Mucosa of stomach (tissue), 1 donor: ENCODE data around the gene MR1.

Experiments used
- H3K27me3 ChIP-seq: one replicate; pipeline ENCODE4 v1.7.0; 2013; ENCODE audit warnings: mild to moderate bottlenecking, low read length; ENCODE audit not compliant: control insufficient read depth, insufficient read depth
- H3K36me3 ChIP-seq: one replicate; pipeline ENCODE4 v1.7.0; 2013; ENCODE audit warnings: low read length; ENCODE audit not compliant: control insufficient read depth, insufficient read depth
- H3K4me1 ChIP-seq: one replicate; pipeline ENCODE4 v1.7.0; 2013; ENCODE audit warnings: mild to moderate bottlenecking, low read length; ENCODE audit not compliant: control insufficient read depth, insufficient read depth
- H3K4me3 ChIP-seq: one replicate; pipeline ENCODE4 v1.7.0; 2013; ENCODE audit warnings: low read length
- H3K9ac ChIP-seq: one replicate; pipeline ENCODE4 v1.7.0; 2013; ENCODE audit warnings: mild to moderate bottlenecking, low read length, moderate library complexity
- H3K9me3 ChIP-seq: one replicate; pipeline ENCODE4 v1.7.0; 2013; ENCODE audit warnings: mild to moderate bottlenecking, low read length, moderate library complexity; ENCODE audit not compliant: control insufficient read depth
- donor health status: Pancreatic carcinoma.

MR1 gene

DNA sequence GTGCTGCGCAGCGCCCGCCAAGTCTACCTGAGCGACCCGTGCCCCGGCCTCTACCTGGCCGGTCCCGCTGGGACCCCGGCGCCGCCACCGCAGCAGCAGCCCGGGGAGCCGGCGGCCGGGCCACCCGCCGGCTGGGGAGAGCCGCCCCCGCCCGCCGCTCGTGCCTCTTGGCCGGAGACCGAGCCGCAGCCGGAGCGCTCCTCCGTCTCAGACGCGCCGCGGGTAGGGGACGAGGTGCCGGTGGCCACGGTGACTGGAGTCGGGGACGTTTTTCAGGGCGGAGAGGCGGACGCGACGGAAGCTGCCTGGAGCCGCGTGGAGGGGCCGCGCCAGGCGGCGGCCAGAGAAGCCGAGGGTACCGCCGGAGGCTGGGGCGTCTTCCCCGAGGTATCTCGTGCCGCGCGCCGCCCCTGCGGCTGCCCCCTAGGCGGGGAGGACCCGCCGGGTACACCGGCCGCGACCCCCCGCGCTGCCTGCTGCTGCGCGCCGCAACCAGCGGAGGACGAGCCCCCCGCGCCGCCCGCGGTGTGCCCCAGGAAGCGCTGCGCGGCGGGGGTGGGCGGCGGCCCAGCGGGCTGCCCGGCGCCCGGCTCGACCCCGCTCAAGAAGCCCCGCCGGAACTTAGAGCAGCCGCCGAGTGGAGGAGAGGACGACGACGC lies 55.4 kb downstream of the MR1 start:
- Histone ChIP-seq H3K4me3 (peak overlapping the region; percentile 97), H3K9ac (peak overlapping the region; percentile 90), H3K9me3 (no peaks in the 10 kb centered on the region), H3K27me3 (no peaks in the 10 kb centered on the region), H3K36me3 (no peaks in the 10 kb centered on the region), H3K4me1 (peaks cover 29% of the 10 kb centered on the region)

DNA sequence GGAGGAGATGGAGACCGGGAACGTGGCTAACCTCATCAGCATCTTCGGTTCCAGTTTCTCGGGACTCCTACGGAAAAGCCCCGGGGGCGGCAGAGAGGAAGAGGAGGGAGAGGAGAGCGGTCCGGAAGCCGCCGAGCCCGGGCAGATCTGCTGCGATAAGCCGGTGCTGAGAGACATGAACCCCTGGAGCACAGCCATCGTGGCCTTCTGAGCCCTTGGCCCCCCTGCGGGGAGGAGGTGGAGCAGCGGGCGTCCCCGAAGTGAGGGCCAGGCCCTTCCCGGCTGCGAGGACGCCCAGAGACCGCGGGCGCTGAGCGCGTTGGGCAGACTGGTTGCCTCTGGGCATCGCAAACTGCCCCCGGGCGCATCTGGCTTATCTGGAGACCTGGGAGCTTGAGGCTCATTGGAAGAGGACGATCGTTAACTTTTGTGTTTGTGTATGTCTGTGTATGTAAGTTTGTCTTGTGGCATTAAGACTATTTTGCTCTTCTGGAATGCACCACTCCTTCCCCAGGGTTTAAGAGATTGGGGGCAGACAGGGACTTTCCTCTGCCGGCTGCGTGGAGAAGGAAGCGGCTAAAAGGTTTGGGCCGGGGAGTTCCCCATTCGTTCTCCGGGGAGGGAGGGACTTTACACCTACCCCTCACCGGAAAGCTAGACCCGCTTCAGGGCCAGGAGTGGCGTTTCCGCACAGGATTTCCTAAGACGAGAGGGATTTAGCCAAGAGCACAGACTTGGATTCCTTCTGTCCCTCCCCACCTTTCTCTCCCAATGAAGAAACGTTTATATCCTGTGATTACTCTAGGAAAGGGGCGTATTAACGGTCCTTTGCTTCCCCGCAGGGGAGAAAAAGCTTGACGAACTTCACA lies 56.1 kb downstream of the MR1 start:
- Histone ChIP-seq H3K4me3 (peak overlapping the region; percentile 97), H3K9ac (peak overlapping the region; percentile 90), H3K4me1 (peaks cover 22% of the 10 kb centered on the region), H3K36me3 (no peaks in the 10 kb centered on the region), H3K9me3 (no peaks in the 10 kb centered on the region), H3K27me3 (no peaks in the 10 kb centered on the region)

DNA sequence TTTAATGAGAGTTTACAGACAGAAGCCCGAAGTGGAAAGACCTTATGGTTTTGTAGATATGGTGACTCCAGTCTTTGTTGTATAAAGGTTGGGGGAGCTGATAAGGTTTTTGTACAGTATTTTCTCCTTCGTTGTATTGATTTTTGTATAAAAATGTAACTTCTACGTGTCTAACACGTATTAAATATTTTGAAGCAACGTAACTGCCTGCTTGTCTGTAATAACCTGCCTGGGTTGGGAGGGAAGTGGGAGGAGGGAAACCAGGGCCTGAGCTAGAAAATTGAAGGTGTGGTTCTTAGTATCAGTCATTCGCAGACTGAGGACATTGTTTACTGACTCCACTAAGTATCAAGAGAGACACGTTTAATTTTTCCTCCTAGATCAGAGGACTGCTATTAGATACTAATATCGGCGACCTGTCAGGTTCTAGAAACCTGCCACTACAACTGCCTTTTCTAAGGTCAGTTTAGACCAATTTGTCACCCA lies 56.9 kb downstream of the MR1 start:
- H3K36me3 ChIP-seq: no peaks in the 10 kb centered on the region
- no peaks in the 10 kb centered on the region for H3K27me3 ChIP-seq
- no peaks in the 10 kb centered on the region for H3K9me3 ChIP-seq
- peaks cover 22% of the 10 kb centered on the region for H3K4me1 ChIP-seq
- peak overlapping the region; percentile 90 for H3K9ac ChIP-seq
- H3K4me3 ChIP-seq: peak overlapping the region; percentile 97

DNA sequence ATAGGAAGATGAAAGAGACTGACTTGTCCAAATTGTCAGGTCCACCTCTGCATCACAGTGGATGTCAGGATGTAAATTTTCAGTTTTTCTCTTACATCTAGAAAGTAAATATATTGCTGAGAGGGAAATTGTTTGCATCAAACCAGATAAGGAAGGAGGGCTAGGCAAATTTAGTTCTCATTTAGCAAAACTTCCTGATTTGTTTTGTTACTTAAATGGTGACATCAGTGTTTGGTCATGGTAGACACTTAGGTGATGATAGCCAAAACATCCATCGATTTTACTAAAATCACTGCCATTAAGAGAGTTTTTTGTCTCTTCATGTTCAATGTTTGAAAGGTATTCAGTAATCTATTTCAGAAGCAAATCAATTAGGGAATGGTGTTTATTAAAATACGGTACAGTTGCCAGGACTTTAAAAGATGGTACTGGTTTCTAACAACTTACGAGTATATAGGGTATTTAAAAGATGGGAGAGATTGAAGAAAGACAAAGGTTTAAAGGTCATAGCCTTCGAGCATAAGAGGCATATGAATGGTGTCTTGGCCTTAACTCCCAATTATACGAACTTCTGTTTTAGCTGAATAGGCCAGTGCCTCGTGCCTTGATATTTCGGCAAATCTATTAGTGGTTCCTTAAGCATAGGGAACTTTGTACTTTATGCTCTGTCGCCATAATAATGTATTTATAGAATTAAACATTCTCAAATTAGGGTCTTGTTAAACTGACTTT lies 57.7 kb downstream of the MR1 start:
- Histone ChIP-seq H3K4me1 (peaks cover 22% of the 10 kb centered on the region), H3K36me3 (no peaks in the 10 kb centered on the region), H3K9ac (no peak overlapping the region), H3K4me3 (no peak overlapping the region), H3K9me3 (no peaks in the 10 kb centered on the region), H3K27me3 (no peaks in the 10 kb centered on the region)

DNA sequence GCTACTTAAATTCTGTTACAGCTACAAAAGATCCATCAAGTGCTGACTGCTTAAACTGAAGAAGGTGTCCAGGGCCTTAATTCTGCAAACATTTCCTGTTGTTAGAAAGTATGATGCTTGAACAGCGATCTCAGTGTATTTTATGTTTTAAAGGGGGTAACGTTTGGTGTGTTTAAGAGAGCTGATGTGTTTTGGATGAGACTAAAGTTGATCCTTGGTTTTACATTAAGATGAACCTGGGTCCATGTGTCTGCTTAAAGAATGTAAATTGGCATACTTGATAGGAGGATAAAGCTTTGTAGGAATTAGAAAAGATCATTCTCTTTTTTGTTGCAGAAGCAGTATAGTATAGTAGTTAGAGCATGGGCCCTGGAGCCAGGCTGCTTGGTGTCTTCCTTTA lies 58.3 kb downstream of the MR1 start:
- Histone ChIP-seq H3K4me1 (peaks cover 28% of the 10 kb centered on the region), H3K36me3 (no peaks in the 10 kb centered on the region), H3K9ac (no peak overlapping the region), H3K4me3 (no peak overlapping the region), H3K9me3 (no peaks in the 10 kb centered on the region), H3K27me3 (no peaks in the 10 kb centered on the region)

DNA sequence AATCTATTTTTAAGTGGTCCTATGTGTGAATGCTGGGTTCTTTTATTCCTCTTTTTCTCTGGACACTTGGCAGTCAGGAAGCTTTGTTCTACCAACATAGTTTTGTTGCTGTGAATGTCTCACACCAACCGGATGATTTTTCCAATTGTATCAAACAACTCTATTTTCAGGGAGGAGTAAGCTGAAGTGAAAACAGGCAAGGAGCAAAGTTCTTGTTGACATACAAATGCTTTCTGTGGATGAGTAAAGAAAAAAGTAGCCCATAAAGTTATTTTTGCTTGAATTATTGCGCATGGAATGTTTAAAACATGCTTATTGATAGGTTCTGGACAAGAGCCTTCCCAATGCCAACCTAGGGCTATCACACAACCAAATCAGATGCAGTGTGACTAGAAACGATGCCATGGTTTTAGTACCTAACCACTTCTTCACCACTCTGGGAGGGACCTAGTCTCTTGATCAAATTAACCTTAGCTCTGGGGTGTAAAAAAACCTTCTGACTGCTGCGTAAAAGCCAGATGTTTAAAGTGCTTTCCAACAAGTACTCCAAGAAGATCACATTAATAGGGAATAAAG lies 59.2 kb downstream of the MR1 start:
- Histone ChIP-seq H3K4me3 (no peak overlapping the region), H3K9me3 (no peaks in the 10 kb centered on the region), H3K4me1 (peaks cover 31% of the 10 kb centered on the region), H3K27me3 (no peaks in the 10 kb centered on the region), H3K36me3 (no peaks in the 10 kb centered on the region), H3K9ac (no peak overlapping the region)

- Histone ChIP-seq H3K4me3 (no peak overlapping the region), H3K4me1 (peaks cover 28% of the 10 kb centered on the region), H3K9ac (no peak overlapping the region), H3K27me3 (no peaks in the 10 kb centered on the region), H3K9me3 (no peaks in the 10 kb centered on the region), H3K36me3 (no peaks in the 10 kb centered on the region)
Measured at GRCh38 chr1:181094416-181095212, 60.8 kb downstream of the MR1 start.

- no peak overlapping the region for H3K4me3 ChIP-seq
- H3K9me3 ChIP-seq: no peaks in the 10 kb centered on the region
- H3K27me3 ChIP-seq: no peaks in the 10 kb centered on the region
- H3K4me1 ChIP-seq: peaks cover 34% of the 10 kb centered on the region
- no peaks in the 10 kb centered on the region for H3K36me3 ChIP-seq
- H3K9ac ChIP-seq: no peak overlapping the region
Measured at GRCh38 chr1:181095260-181095659, 61.5 kb downstream of the MR1 start.

DNA sequence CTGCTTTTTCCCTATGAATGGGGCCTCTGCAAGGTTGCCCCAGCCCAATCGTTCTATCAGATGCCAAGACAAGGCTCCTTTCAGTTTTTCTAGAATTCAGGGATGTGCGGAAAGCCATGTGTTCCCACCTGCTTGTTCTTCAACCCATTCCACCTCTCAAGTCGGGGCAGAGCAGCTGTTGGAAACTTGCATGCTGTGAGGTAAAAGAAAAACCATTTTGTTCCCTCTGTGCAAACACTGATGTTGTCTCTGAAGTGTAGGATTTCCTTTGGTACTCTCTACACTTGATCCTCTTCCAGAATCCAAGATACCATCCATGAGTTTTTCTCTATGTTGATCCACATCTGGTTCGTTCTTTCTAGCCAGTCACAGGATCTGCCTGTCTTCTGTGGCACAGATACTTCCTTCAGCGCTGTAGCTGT lies 62.0 kb downstream of the MR1 start:
- Histone ChIP-seq H3K9me3 (no peaks in the 10 kb centered on the region), H3K4me3 (no peak overlapping the region), H3K36me3 (no peaks in the 10 kb centered on the region), H3K4me1 (peaks cover 34% of the 10 kb centered on the region), H3K9ac (no peak overlapping the region), H3K27me3 (no peaks in the 10 kb centered on the region)

DNA sequence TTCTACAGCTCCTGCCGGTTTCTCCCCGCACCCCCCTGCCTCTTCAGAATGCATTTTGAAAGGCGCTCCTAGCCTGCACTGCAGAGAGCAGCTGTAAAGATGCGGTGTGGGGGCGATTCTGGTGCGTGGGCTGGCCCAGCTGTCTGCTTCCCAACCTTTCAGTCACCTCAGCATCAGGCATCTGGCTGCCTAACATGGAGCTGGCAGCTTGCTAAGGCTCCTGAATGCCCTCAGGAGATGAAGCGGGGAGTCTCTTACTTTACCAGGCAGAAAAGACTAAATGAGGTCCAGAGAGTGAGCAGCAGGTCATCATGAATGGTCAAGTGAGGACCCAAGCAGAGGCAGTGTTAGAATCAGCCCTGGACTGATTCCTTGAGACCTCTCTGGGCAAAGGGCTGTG lies 63.5 kb downstream of the MR1 start:
- H3K4me3 ChIP-seq: no peak overlapping the region
- H3K27me3 ChIP-seq: no peaks in the 10 kb centered on the region
- H3K9ac ChIP-seq: no peak overlapping the region
- H3K36me3 ChIP-seq: no peaks in the 10 kb centered on the region
- H3K4me1 ChIP-seq: peaks cover 26% of the 10 kb centered on the region
- H3K9me3 ChIP-seq: no peaks in the 10 kb centered on the region
